NCI-H128 (cell line): ENCODE measurements around the gene LRRC4B.

Experiments used
- DNase-seq: peaks from one replicate; lab custom pipeline; 2025; ENCODE audit not compliant: unreplicated experiment; lab: John Stamatoyannopoulos, UW

The LRRC4B gene

GRCh38 chr19:50554212-50554611 lies 14.0 kb downstream of the LRRC4B start:
- DNase-seq = no peak

- no peak for DNase-seq
Observed at GRCh38 chr19:50553134-50553703, 15.0 kb downstream of the LRRC4B start.

GRCh38 chr19:50552540-50552939 lies 15.7 kb downstream of the LRRC4B start:
- DNase-seq = no peak

DNA sequence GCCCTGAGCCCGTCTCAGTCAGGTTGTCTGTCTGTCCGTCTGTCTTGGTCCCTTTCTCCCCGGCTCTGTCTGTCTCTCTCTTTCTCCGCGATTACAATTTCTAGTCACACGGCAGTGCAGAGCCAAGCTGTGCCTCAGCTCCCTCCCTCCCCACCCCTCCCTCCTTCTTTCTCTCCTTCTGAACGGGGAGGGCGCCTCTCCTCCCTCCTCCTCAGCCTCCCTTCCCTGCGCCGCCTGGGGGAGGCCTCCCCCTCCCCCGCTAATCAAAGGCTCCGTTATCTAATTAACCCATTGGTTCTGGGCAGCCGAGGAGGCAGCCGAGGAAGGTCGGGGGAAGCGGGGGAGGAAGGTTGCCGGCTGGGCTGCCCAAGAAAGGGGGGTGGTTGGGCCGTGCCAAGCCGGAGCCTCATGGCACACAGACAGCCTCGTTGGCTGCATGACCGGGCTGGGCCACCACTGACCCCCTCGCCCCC lies 16.5 kb downstream of the LRRC4B start:
- DNase-seq = no peak

- DNase-seq = no peak
Observed at GRCh38 chr19:50551034-50551714, 17.1 kb downstream of the LRRC4B start.

DNA sequence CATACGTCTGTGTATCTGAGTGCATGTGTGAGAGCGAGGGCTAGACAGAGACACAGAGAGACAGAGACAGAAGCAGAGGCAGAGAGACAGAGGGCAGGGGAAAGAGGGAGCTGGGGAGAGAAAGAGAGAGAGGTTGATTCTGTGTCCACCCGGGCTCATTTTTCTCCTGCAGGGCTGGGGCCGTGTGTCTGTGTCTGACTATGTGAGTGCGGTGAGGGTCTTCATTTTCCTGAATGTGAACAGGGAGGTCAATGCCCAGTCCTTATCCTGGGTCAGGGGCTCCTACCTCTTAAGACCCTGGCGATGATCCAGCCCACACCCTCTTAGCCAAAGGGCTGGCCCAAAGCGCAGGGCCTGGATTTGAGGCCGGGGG lies 17.7 kb downstream of the LRRC4B start:
- no peak for DNase-seq

GRCh38 chr19:50549927-50550593 lies 18.2 kb downstream of the LRRC4B start:
- no peak for DNase-seq

DNA sequence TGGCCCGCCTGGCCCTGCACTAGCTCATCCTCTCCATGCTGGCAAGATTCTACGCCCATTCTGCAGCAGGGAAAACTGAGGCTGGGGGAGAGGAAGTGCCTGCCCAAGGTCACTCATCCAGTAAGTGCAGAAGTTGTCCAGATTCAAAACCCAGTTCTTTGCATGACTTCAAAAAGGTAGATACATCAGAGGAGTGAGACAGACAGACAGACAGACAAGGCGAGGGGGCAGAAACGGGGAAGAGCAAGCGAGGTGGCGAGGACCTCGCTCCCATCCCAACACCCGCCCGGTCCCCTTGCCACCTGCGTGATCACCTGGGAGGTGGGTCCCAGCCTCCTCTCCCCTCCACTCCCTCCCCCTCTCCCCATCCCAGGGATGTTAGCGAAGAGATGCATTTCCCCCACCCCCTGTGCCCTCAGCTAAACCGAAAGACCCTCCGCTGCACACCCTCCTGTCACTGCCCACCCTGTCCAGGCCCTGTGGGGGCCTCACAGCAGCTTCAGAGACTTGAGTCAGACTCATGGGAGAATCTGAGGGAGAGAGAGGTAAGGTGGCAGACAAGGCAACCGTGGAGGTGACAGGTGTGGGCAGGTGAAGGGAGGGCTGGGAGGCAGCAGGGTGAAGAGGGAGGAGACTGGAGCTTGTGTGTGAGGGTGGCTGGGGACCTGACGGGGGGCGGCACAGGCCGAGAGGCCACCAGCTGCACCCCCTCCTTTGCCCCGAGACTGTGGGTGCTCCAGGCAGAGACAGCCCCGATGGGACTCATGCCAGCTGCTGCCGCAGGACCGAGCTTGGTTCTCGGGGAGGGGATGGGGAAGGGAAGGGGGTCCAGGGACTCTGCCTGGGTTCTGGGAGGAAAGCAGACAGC lies 18.9 kb downstream of the LRRC4B start:
- no peak for DNase-seq

DNA sequence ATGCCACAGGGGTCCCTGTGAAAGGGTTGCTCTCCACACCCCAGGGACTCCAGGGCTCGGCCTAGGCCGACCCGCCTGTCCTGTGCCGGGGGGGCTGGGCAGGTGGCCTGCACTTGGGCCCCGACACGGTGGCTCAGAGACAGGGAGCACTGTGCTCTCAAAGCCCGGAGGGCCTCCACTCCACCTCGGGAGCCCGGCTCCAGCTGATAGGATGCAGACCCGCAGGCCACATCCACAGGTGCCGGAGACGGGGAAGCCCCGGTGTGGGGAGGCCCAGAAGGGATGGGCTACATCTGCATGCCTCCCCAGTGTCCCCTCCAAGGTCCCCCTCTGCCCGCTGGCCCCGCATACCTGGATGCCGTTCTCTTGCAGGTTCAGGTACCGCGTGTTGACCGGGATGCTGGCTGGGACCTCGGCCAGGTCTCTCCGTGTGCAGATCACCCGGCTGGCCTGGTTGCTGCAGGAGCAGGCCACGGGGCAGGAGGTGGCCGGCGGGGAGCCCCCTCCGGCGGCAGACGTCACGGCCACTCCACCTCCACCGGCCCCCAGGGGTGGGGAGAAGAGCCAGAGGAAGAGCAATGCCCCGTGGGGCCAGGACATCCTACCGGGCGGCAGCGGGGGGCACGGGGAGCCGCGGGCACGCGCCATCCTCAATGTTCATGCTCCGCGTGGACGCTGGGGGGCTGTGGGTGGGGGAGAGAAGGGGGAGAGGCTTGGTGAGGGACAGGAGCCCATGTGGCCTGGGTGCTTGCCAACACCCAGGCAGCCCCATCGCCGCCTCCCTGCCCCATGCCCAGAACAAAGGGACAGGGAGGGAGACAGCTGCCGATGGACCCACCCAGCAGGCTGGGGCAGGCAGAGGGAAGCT lies 19.8 kb downstream of the LRRC4B start:
- DNase-seq = no peak

GRCh38 chr19:50547385-50548190 lies 20.6 kb downstream of the LRRC4B start:
- DNase-seq = no peak

GRCh38 chr19:50546527-50547221 lies 21.6 kb downstream of the LRRC4B start:
- DNase-seq = no peak

GRCh38 chr19:50542943-50543342 lies 25.3 kb downstream of the LRRC4B start:
- no peak for DNase-seq

- DNase-seq = peak; percentile 4
Observed at GRCh38 chr19:50537769-50538230, 30.4 kb downstream of the LRRC4B start.

- DNase-seq = no peak
Observed at GRCh38 chr19:50537306-50537685, 30.9 kb downstream of the LRRC4B start.

DNA sequence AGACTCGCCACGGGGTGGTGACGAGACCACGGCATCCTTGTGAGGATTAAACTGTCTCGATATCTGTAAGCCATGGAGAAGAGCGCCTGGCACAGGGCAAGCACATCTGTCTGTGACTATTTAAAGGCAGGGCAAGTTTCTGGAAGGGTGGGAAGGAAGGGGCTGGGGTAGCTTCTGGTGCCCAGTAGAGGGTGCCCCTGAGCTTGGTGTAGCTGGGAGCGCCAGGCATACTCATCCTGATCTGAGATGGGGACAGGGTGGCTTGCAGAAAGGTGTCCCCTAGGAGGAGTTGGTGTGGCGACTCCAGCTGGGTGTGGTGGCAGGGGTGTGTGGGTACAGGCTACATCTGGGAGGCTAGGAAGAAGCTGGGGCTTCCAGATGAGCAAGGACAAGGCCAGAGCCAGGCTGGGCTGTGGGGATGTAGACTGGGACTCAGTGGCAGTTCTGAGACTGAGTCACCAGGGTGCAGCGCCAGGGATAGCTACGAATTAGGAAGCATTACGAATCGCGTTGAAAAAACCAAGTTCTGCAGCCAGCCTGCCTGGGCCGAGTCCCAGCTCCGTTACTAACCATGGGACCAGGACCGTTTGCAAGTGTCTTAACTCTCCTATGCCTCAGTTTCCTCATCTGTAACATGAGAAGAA lies 31.5 kb downstream of the LRRC4B start:
- DNase-seq = no peak

- no peak for DNase-seq
Observed at GRCh38 chr19:50535672-50536187, 32.5 kb downstream of the LRRC4B start.

- no peak for DNase-seq
Observed at GRCh38 chr19:50534478-50534877, 33.8 kb downstream of the LRRC4B start.

DNA sequence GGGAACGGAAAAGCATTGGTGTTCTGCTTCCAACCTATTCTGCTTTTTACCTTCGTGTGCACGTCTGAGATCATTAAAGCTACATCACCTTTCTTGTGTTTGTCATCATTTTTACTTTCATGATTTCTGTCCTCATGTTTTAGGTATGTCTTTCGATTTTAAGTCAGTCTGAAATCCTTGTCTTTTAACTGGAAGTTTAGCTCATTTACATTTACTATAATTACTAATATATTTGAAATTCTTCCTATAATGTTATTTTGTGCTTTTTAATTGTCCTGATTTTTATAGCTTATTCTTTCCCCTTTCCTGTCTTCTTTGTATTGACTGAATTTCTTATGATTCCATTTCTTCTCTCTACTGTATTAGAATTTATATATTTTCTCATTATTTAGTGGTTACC lies 35.3 kb downstream of the LRRC4B start:
- no peak for DNase-seq
